Measurements from ENCODE around the gene CRYL1.

The CRYL1 gene

GRCh38 chr13:20394506-20394905 is 131.2 kb downstream of the CRYL1 start:
- DNase-seq, result no peak

GRCh38 chr13:20394169-20394501 is 131.5 kb downstream of the CRYL1 start:
- no peak for DNase-seq

- DNase-seq, result no peak
Observed at GRCh38 chr13:20393273-20394168, 132.1 kb downstream of the CRYL1 start.

GRCh38 chr13:20392530-20392929 is 133.1 kb downstream of the CRYL1 start:
- no peak for DNase-seq

GRCh38 chr13:20391597-20392452 is 133.8 kb downstream of the CRYL1 start:
- no peak for DNase-seq

GRCh38 chr13:20390526-20391175 is 135.0 kb downstream of the CRYL1 start:
- DNase-seq, result no peak

- DNase-seq, result no peak
Observed at GRCh38 chr13:20389696-20390525, 135.7 kb downstream of the CRYL1 start.

GRCh38 chr13:20388184-20388583 is 137.5 kb downstream of the CRYL1 start:
- DNase-seq, result no peak

- no peak for DNase-seq
Observed at GRCh38 chr13:20387441-20387971, 138.2 kb downstream of the CRYL1 start.

GRCh38 chr13:20387006-20387405 is 138.7 kb downstream of the CRYL1 start:
- no peak for DNase-seq

- DNase-seq, result no peak
Observed at GRCh38 chr13:20383058-20383457, 142.6 kb downstream of the CRYL1 start.

GRCh38 chr13:20381401-20381800 is 144.3 kb downstream of the CRYL1 start:
- DNase-seq, result no peak

GRCh38 chr13:20378721-20379120 is 146.9 kb downstream of the CRYL1 start:
- no peak for DNase-seq

- no peak for DNase-seq
Observed at GRCh38 chr13:20377720-20378119, 147.9 kb downstream of the CRYL1 start.

- no peak for DNase-seq
Observed at GRCh38 chr13:20375871-20376270, 149.8 kb downstream of the CRYL1 start.

GRCh38 chr13:20373861-20374260 is 151.8 kb downstream of the CRYL1 start:
- no peak for DNase-seq

- no peak for DNase-seq
Observed at GRCh38 chr13:20371825-20372224, 153.8 kb downstream of the CRYL1 start.

- DNase-seq, result no peak
Observed at GRCh38 chr13:20370815-20371421, 154.7 kb downstream of the CRYL1 start.

- no peak for DNase-seq
Observed at GRCh38 chr13:20369886-20370361, 155.7 kb downstream of the CRYL1 start.

GRCh38 chr13:20366056-20366455 is 159.6 kb downstream of the CRYL1 start:
- DNase-seq, result no peak

- no peak for DNase-seq
Observed at GRCh38 chr13:20363603-20364002, 162.1 kb downstream of the CRYL1 start.

- no peak for DNase-seq
Observed at GRCh38 chr13:20363172-20363571, 162.5 kb downstream of the CRYL1 start.
